ENCODE data around the gene WWP2.

WWP2 gene

DNA sequence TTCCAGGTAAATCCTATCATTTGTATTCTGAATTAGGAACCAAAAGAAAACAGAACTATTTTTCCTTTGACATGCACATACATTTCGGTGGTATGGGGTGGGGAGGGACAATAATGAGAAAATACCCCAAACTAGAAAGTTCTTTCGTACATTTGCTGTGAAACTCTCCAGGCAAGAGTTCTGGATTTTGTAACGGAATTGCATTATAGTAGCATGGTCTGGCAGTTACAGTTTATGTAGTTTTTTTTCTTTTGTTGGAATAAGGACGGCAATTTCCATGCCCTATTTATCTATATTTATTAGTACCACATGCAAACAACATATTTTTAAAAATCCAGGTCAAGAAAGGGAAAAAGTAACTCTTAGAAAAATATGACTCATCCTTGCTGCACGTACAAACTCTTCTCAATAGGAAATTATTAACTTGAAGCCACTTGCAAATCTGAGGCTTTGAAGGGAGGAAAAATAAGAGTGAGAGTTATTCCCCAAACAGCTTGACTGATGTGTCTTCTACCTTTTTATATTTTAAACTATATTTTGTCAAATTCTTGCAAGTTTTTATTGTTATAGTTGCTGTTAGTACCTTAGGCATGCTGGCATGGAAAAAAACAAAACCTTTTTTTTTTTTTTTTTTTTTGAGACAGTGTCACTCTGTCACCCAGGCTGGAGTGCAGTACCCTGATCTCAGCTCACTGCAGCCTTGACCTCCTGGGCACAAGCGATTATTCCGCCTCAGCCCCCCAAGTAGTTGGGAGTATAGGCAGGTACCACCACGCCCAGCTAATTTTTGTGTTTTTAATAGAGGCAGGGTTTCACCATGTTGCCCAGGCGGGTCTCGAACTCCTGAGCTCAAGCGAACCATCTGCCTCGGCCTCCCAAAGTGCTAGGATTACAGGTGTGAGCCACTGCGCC lies 69.3 kb downstream of the WWP2 start:
- Histone ChIP-seq H3K4me3 (ENCODE audit: low read depth, low read length) (no peak overlapping the region), H3K79me2 (ENCODE audit: control insufficient read depth, insufficient read depth, low read length, unreplicated experiment) (no peaks in the 10 kb centered on the region), H3K27ac (ENCODE audit: low read depth, low read length) (no peak overlapping the region), H3K27me3 (ENCODE audit: insufficient read depth, low read length) (no peaks in the 10 kb centered on the region), H3K36me3 (ENCODE audit: insufficient read depth, low read length) (no peaks in the 10 kb centered on the region), H2AFZ (ENCODE audit: low read length, unreplicated experiment) (no peak overlapping the region), H3K4me1 (ENCODE audit: control insufficient read depth, insufficient read depth, low read length, unreplicated experiment) (peaks cover 7% of the 10 kb centered on the region)

DNA sequence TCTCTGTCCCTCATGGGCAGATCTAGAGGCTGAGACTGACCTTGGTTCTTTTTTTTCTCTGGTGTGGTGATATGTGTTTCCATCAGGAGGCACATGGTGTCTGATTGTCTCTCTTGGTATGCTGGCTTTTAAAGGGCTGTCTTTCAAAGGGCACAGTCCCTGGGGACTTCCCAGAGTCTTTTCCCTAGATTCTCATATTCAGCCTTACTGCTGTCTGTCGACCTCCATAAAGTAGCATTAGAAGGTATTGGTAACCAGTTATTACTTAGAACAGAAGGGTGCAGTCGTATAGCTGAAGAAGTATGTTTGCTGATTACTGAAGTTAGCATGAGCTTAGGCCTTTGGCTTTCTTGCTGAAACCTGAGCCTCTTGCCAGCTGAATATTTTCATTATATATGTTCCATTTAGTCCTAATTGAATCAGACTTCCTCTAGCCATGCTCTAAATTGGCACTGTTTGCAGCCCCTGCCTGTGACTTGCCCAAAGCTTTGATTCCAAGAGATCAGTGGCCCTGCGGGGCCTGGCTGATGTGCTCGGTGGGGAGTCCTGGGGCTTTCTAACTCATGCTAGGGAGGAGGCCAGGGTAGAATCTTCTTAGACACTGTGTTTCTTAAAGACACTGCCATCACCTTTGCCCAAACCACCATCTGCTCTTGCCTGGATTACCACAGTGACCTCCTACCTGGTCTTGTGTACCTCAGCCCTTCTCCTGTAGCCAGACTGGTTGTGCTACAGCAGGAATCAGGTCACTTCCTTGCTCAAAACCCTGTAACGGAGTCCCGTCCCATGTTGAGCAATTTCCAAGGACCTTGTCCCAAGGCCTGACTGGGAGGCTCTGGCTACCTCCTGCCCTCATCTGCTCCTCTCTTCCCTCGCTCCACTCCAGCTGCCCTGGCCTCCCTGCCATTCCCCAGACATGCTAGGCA lies 71.5 kb downstream of the WWP2 start:
- no peaks in the 10 kb centered on the region for H3K36me3 ChIP-seq (ENCODE audit: insufficient read depth, low read length)
- no peak overlapping the region for H3K4me3 ChIP-seq (ENCODE audit: low read depth, low read length)
- no peaks in the 10 kb centered on the region for H3K79me2 ChIP-seq (ENCODE audit: control insufficient read depth, insufficient read depth, low read length, unreplicated experiment)
- H3K4me1 ChIP-seq (ENCODE audit: control insufficient read depth, insufficient read depth, low read length, unreplicated experiment), result peaks cover 7% of the 10 kb centered on the region
- H3K27ac ChIP-seq (ENCODE audit: low read depth, low read length), result no peak overlapping the region
- no peaks in the 10 kb centered on the region for H3K27me3 ChIP-seq (ENCODE audit: insufficient read depth, low read length)
- H2AFZ ChIP-seq (ENCODE audit: low read length, unreplicated experiment), result no peak overlapping the region

DNA sequence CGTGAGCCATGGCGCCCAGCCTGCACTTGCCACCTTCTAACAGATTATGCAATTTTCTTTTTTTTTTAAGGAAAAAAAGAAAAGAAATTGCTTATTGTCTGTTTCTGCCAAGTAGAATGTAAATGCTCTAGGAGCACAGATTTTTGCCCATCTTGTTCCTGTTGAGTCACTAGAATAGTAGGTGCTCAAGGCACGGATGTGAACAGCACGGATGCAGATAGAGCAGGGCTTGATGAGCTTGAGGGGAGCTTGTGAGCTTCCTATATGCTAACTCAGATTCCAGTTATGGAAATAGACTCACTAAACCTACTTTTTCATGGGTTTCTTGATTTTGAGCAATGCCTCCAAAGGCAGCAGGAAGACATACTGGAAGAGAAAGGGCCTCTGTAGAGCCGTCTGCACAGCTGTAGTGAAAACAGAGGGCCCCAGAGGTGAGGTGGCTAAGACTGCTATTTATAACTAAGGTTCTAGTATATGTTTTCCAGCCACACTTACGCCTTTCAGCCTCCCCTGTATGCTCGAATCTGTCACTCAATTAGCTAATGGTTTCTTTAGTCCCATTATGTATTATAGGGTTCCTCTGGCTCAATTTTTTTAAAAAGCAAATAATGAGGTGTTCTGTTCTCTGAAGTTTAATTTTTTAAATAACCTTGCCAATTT lies 72.8 kb downstream of the WWP2 start:
- H3K4me3 ChIP-seq (ENCODE audit: low read depth, low read length), result no peak overlapping the region
- no peaks in the 10 kb centered on the region for H3K36me3 ChIP-seq (ENCODE audit: insufficient read depth, low read length)
- H3K27ac ChIP-seq (ENCODE audit: low read depth, low read length), result no peak overlapping the region
- no peak overlapping the region for H2AFZ ChIP-seq (ENCODE audit: low read length, unreplicated experiment)
- no peaks in the 10 kb centered on the region for H3K79me2 ChIP-seq (ENCODE audit: control insufficient read depth, insufficient read depth, low read length, unreplicated experiment)
- H3K27me3 ChIP-seq (ENCODE audit: insufficient read depth, low read length), result no peaks in the 10 kb centered on the region
- H3K4me1 ChIP-seq (ENCODE audit: control insufficient read depth, insufficient read depth, low read length, unreplicated experiment), result peaks cover 7% of the 10 kb centered on the region

DNA sequence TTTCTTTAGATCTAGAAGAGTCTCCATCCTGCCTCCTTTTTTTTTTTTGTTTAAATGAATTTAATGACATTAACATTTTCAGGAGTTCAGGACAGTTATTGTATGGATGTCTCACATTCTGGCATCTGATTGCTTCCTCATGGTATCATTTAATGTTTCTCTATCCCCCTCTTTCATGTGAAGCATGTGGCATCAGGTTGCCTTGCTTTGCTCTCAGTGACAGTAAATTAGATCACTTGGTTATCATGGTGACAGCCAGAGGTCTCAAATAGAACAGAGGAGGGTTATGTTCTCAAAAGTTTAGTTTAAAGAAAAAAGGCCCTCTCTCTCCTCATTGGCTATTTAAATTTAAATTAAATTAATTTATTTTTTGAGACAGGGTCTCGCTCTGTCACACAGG lies 74.1 kb downstream of the WWP2 start:
- no peak overlapping the region for H3K27ac ChIP-seq (ENCODE audit: low read depth, low read length)
- H3K79me2 ChIP-seq (ENCODE audit: control insufficient read depth, insufficient read depth, low read length, unreplicated experiment), result no peaks in the 10 kb centered on the region
- H3K4me1 ChIP-seq (ENCODE audit: control insufficient read depth, insufficient read depth, low read length, unreplicated experiment), result peaks cover under 1% of the 10 kb centered on the region
- H3K4me3 ChIP-seq (ENCODE audit: low read depth, low read length), result no peak overlapping the region
- H2AFZ ChIP-seq (ENCODE audit: low read length, unreplicated experiment), result no peak overlapping the region
- no peaks in the 10 kb centered on the region for H3K36me3 ChIP-seq (ENCODE audit: insufficient read depth, low read length)
- no peaks in the 10 kb centered on the region for H3K27me3 ChIP-seq (ENCODE audit: insufficient read depth, low read length)

- no peaks in the 10 kb centered on the region for H3K4me1 ChIP-seq (ENCODE audit: control insufficient read depth, insufficient read depth, low read length, unreplicated experiment)
- no peaks in the 10 kb centered on the region for H3K79me2 ChIP-seq (ENCODE audit: control insufficient read depth, insufficient read depth, low read length, unreplicated experiment)
- no peaks in the 10 kb centered on the region for H3K36me3 ChIP-seq (ENCODE audit: insufficient read depth, low read length)
- H2AFZ ChIP-seq (ENCODE audit: low read length, unreplicated experiment), result no peak overlapping the region
- no peak overlapping the region for H3K4me3 ChIP-seq (ENCODE audit: low read depth, low read length)
- H3K27me3 ChIP-seq (ENCODE audit: insufficient read depth, low read length), result no peaks in the 10 kb centered on the region
- H3K27ac ChIP-seq (ENCODE audit: low read depth, low read length), result no peak overlapping the region
Observed at GRCh38 chr16:69837380-69837779, 75.2 kb downstream of the WWP2 start.

DNA sequence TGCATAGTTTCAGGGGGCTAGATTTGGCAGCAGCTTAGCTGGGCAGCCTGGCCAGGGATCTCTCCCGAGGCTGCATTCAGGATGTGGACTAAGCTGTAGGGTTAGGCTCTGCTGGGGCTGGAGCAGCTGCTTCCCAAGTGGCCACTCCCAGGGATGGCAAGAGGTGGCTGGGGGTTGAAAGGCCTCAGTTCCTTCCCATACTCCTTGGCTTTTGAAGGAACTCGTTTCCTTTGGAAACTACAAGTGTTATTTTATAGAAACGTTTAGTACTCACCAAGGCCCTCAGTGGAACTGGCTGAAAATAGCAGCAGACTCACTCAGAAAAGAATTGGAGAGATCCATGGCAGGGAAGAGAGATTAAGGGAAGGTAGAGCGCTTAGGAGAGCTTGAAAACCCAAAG lies 76.4 kb downstream of the WWP2 start:
- Histone ChIP-seq H3K4me1 (ENCODE audit: control insufficient read depth, insufficient read depth, low read length, unreplicated experiment) (no peaks in the 10 kb centered on the region), H3K36me3 (ENCODE audit: insufficient read depth, low read length) (no peaks in the 10 kb centered on the region), H2AFZ (ENCODE audit: low read length, unreplicated experiment) (no peak overlapping the region), H3K27me3 (ENCODE audit: insufficient read depth, low read length) (no peaks in the 10 kb centered on the region), H3K79me2 (ENCODE audit: control insufficient read depth, insufficient read depth, low read length, unreplicated experiment) (no peaks in the 10 kb centered on the region), H3K4me3 (ENCODE audit: low read depth, low read length) (no peak overlapping the region), H3K27ac (ENCODE audit: low read depth, low read length) (no peak overlapping the region)

- Histone ChIP-seq H3K4me3 (ENCODE audit: low read depth, low read length) (no peak overlapping the region), H2AFZ (ENCODE audit: low read length, unreplicated experiment) (no peak overlapping the region), H3K79me2 (ENCODE audit: control insufficient read depth, insufficient read depth, low read length, unreplicated experiment) (no peaks in the 10 kb centered on the region), H3K27ac (ENCODE audit: low read depth, low read length) (no peak overlapping the region), H3K36me3 (ENCODE audit: insufficient read depth, low read length) (no peaks in the 10 kb centered on the region), H3K4me1 (ENCODE audit: control insufficient read depth, insufficient read depth, low read length, unreplicated experiment) (no peaks in the 10 kb centered on the region), H3K27me3 (ENCODE audit: insufficient read depth, low read length) (no peaks in the 10 kb centered on the region)
Observed at GRCh38 chr16:69839240-69839688, 77.1 kb downstream of the WWP2 start.

DNA sequence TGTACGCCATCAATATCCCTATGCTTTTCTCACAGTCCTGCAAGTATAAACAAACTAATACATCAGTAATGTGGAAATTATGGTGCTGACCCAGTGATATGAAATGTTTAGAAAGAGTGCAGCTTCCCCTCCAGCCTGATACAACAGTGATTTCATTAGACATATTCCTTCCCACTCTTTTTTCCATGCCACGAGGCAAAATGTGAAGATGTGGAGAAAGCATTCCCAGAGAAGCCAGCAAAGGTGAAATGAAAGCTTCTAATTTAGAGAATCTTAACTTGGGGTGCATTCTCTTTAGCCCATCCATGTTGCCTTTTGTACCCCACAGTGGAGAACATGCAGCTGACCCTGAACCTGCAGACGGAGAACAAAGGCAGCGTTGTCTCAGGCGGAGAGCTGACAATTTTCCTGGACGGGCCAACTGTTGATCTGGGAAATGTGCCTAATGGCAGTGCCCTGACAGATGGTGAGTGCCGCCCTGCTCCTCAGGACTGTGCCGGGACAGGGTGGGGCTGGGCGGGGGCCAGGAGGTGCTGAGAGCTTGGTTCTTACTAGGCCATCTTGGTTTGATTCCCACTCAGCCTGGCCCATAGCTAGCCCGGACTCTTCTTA lies 77.8 kb downstream of the WWP2 start:
- Histone ChIP-seq H3K36me3 (ENCODE audit: insufficient read depth, low read length) (no peaks in the 10 kb centered on the region), H3K79me2 (ENCODE audit: control insufficient read depth, insufficient read depth, low read length, unreplicated experiment) (no peaks in the 10 kb centered on the region)

GRCh38 chr16:69840975-69841374 lies 78.8 kb downstream of the WWP2 start:
- Histone ChIP-seq H3K27ac (ENCODE audit: low read depth, low read length) (no peak overlapping the region), H3K4me3 (ENCODE audit: low read depth, low read length) (no peak overlapping the region), H3K4me1 (ENCODE audit: control insufficient read depth, insufficient read depth, low read length, unreplicated experiment) (no peaks in the 10 kb centered on the region), H2AFZ (ENCODE audit: low read length, unreplicated experiment) (no peak overlapping the region), H3K27me3 (ENCODE audit: insufficient read depth, low read length) (no peaks in the 10 kb centered on the region), H3K36me3 (ENCODE audit: insufficient read depth, low read length) (no peaks in the 10 kb centered on the region), H3K79me2 (ENCODE audit: control insufficient read depth, insufficient read depth, low read length, unreplicated experiment) (no peaks in the 10 kb centered on the region)

More for the DNA sequence above, 77.8 kb downstream of the WWP2 start:
- Histone ChIP-seq H3K4me1 (ENCODE audit: control insufficient read depth, insufficient read depth, low read length, unreplicated experiment) (no peaks in the 10 kb centered on the region), H3K27me3 (ENCODE audit: insufficient read depth, low read length) (no peaks in the 10 kb centered on the region), H3K4me3 (ENCODE audit: low read depth, low read length) (no peak overlapping the region), H3K27ac (ENCODE audit: low read depth, low read length) (no peak overlapping the region), H2AFZ (ENCODE audit: low read length, unreplicated experiment) (no peak overlapping the region)

DNA sequence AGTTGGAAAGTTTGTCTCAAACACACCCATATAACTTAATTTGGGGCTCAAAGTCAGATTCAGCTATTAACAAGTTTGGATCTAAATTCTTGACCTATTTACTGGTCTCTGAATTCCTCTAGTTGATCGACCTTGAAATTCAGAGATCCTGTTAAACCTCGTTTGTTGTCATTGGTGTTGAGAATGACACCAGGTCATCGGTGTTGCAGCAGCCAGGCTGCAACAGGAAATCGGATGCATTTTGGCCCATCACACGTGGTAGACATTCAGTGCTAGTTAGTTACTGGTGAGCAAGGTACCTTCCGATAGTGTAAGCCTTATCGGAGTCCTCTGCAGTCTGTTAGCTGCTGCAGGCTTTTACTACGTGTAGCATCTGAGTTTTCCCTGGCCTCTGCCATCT lies 82.3 kb downstream of the WWP2 start:
- no peak overlapping the region for H3K4me3 ChIP-seq (ENCODE audit: low read depth, low read length)
- H3K27ac ChIP-seq (ENCODE audit: low read depth, low read length), result no peak overlapping the region
- no peaks in the 10 kb centered on the region for H3K27me3 ChIP-seq (ENCODE audit: insufficient read depth, low read length)
- H3K4me1 ChIP-seq (ENCODE audit: control insufficient read depth, insufficient read depth, low read length, unreplicated experiment), result peaks cover 10% of the 10 kb centered on the region
- no peaks in the 10 kb centered on the region for H3K79me2 ChIP-seq (ENCODE audit: control insufficient read depth, insufficient read depth, low read length, unreplicated experiment)
- no peaks in the 10 kb centered on the region for H3K36me3 ChIP-seq (ENCODE audit: insufficient read depth, low read length)
- H2AFZ ChIP-seq (ENCODE audit: low read length, unreplicated experiment), result no peak overlapping the region
